Chondrocyte (in vitro differentiated cells): Measurements from ENCODE around the gene PHLPP1. TPM values are rescaled to one million over a fixed set of nuclear protein-coding genes. Genes with fewer than 3 reads are reported as not detected.

Source experiments
- DNase-seq: peaks from one replicate; pipeline ENCODE4 v3.0.0; 2021; ENCODE audit warnings: mixed read lengths, low spot score
- H3K27ac Mint-ChIP-seq: one replicate; pipeline ENCODE4 v1.8.0; 2021; ENCODE audit warnings: mild to moderate bottlenecking, moderate library complexity, mixed read lengths; ENCODE audit not compliant: unreplicated experiment
- H3K27me3 Mint-ChIP-seq: 2 replicates; pipeline ENCODE4 v1.8.0; 2021; ENCODE audit warnings: low read depth, mixed read lengths
- H3K36me3 Mint-ChIP-seq: 2 replicates; pipeline ENCODE4 v1.8.0; 2021; ENCODE audit warnings: low read depth, mixed read lengths
- H3K4me1 Mint-ChIP-seq: 2 replicates; pipeline ENCODE4 v1.8.0; 2021; ENCODE audit warnings: low read depth, mild to moderate bottlenecking, mixed read lengths
- H3K4me3 Mint-ChIP-seq: one replicate; pipeline ENCODE4 v1.8.0; 2021; ENCODE audit warnings: mild to moderate bottlenecking, moderate library complexity, mixed read lengths; ENCODE audit not compliant: unreplicated experiment
- H3K9me3 Mint-ChIP-seq: 2 replicates; pipeline ENCODE4 v1.8.0; 2021; ENCODE audit warnings: low read depth, mixed read lengths
- CTCF ChIP-seq: fragments of 200-600 bp; sonication (generic); IDR thresholded peaks from 2 replicates; pipeline ENCODE4 v1.5.0; 2021; ENCODE audit warnings: antibody characterized with exemption, mild to moderate bottlenecking, moderate library complexity
- total RNA-seq: library from RNA; stranded (reverse); gene quantifications from 3 replicates; pipeline ENCODE4 v1.2.1, GENCODE V29; 2021

Gene PHLPP1
- total RNA-seq, 1 donor from 2014 or later, result 10.4 TPM

GRCh38 chr18:62812242-62812641 is 96.9 kb downstream of the PHLPP1 start:
- H3K4me3 Mint-ChIP-seq, result no peak overlapping the region
- peaks cover 49% of the 10 kb centered on the region for H3K4me1 Mint-ChIP-seq

GRCh38 chr18:62812876-62813275 is 97.5 kb downstream of the PHLPP1 start:
- no peak overlapping the region for H3K27ac Mint-ChIP-seq

More at GRCh38 chr18:62812242-62812641, 96.9 kb downstream of the PHLPP1 start:
- no peaks in the 10 kb centered on the region for H3K36me3 Mint-ChIP-seq
- H3K27me3 Mint-ChIP-seq, result no peaks in the 10 kb centered on the region
- no peaks in the 10 kb centered on the region for H3K9me3 Mint-ChIP-seq
- no peak for DNase-seq
- no peak overlapping the region for H3K27ac Mint-ChIP-seq
- TF ChIP-seq CTCF, result no peak

GRCh38 chr18:62814132-62814759 is 98.9 kb downstream of the PHLPP1 start:
- no peak for DNase-seq
- Mint-ChIP-seq H3K27ac (peak overlapping the region; percentile 84), H3K36me3 (no peaks in the 10 kb centered on the region), H3K9me3 (no peaks in the 10 kb centered on the region), H3K4me1 (peaks cover 49% of the 10 kb centered on the region), H3K27me3 (no peaks in the 10 kb centered on the region), H3K4me3 (no peak overlapping the region)
- no peak for TF ChIP-seq CTCF

More at GRCh38 chr18:62812876-62813275, 97.5 kb downstream of the PHLPP1 start:
- H3K36me3 Mint-ChIP-seq, result no peaks in the 10 kb centered on the region
- no peaks in the 10 kb centered on the region for H3K27me3 Mint-ChIP-seq
- no peak for TF ChIP-seq CTCF
- no peak overlapping the region for H3K4me3 Mint-ChIP-seq
- H3K9me3 Mint-ChIP-seq, result no peaks in the 10 kb centered on the region
- no peak for DNase-seq
- peaks cover 49% of the 10 kb centered on the region for H3K4me1 Mint-ChIP-seq

GRCh38 chr18:62825382-62825781 is 110.0 kb downstream of the PHLPP1 start:
- no peaks in the 10 kb centered on the region for H3K36me3 Mint-ChIP-seq
- no peak for TF ChIP-seq CTCF
- no peak overlapping the region for H3K4me3 Mint-ChIP-seq

GRCh38 chr18:62827397-62827796 is 112.1 kb downstream of the PHLPP1 start:
- H3K36me3 Mint-ChIP-seq, result no peaks in the 10 kb centered on the region
- no peak for DNase-seq
- peaks cover 42% of the 10 kb centered on the region for H3K4me1 Mint-ChIP-seq
- no peaks in the 10 kb centered on the region for H3K27me3 Mint-ChIP-seq
- H3K4me3 Mint-ChIP-seq, result no peak overlapping the region
- no peaks in the 10 kb centered on the region for H3K9me3 Mint-ChIP-seq
- no peak for TF ChIP-seq CTCF
- H3K27ac Mint-ChIP-seq, result peak overlapping the region; percentile 77

More at GRCh38 chr18:62825382-62825781, 110.0 kb downstream of the PHLPP1 start:
- DNase-seq, result no peak
- Mint-ChIP-seq H3K27me3 (no peaks in the 10 kb centered on the region), H3K4me1 (peaks cover 39% of the 10 kb centered on the region), H3K9me3 (no peaks in the 10 kb centered on the region), H3K27ac (no peak overlapping the region)
